Type B pancreatic cell (in vitro differentiated cells): ENCODE data around the gene CEBPG. TPM values are rescaled to one million over a fixed set of nuclear protein-coding genes. Genes with fewer than 3 reads are reported as not detected.

ENCODE experiments used
- DNase-seq: peaks from one replicate; pipeline ENCODE4 v3.0.0; 2021; ENCODE audit warnings: mixed read lengths; ENCODE audit not compliant: unreplicated experiment; ENCODE audit errors: extremely low spot score
- H3K27ac Mint-ChIP-seq: 2 replicates; pipeline ENCODE4 v1.8.0; 2021; ENCODE audit warnings: mild to moderate bottlenecking, mixed read lengths
- H3K27me3 Mint-ChIP-seq: 2 replicates; pipeline ENCODE4 v1.8.0; 2021; ENCODE audit warnings: mixed read lengths
- H3K36me3 Mint-ChIP-seq: 2 replicates; pipeline ENCODE4 v1.8.0; 2021; ENCODE audit warnings: mixed read lengths
- H3K4me1 Mint-ChIP-seq: one replicate; pipeline ENCODE4 v1.8.0; 2021; ENCODE audit warnings: mixed read lengths; ENCODE audit not compliant: unreplicated experiment
- H3K4me3 Mint-ChIP-seq: 2 replicates; pipeline ENCODE4 v1.8.0; 2021; ENCODE audit warnings: mild to moderate bottlenecking, mixed read lengths
- H3K9me3 Mint-ChIP-seq: 2 replicates; pipeline ENCODE4 v1.8.0; 2021; ENCODE audit warnings: mixed read lengths
- CTCF ChIP-seq: fragments of 200-600 bp; sonication (generic); conservative IDR thresholded peaks from 2 replicates; pipeline ENCODE4 v1.5.0; 2021; ENCODE audit warnings: antibody characterized with exemption, mild to moderate bottlenecking
- total RNA-seq: library from RNA; stranded (reverse); gene quantifications from 2 replicates; pipeline ENCODE4 v1.2.1, GENCODE V29; 2021; ENCODE audit warnings: low replicate concordance

The CEBPG gene
- total RNA-seq, 1 donor from 2014 or later: 30.1 TPM

GRCh38 chr19:33387351-33388230 lies 14.1 kb downstream of the CEBPG start:
- peaks cover 6% of the 10 kb centered on the region for H3K36me3 Mint-ChIP-seq
- peaks cover 7% of the 10 kb centered on the region for H3K4me1 Mint-ChIP-seq
- DNase-seq: no peak
- H3K27ac Mint-ChIP-seq: no peak overlapping the region
- no peaks in the 10 kb centered on the region for H3K9me3 Mint-ChIP-seq
- H3K4me3 Mint-ChIP-seq: no peak overlapping the region
- no peaks in the 10 kb centered on the region for H3K27me3 Mint-ChIP-seq
- no peak for TF ChIP-seq CTCF

GRCh38 chr19:33388231-33388724 lies 14.8 kb downstream of the CEBPG start:
- Mint-ChIP-seq H3K9me3 (no peaks in the 10 kb centered on the region), H3K4me1 (peaks cover 1% of the 10 kb centered on the region), H3K27ac (no peak overlapping the region), H3K27me3 (no peaks in the 10 kb centered on the region), H3K4me3 (no peak overlapping the region), H3K36me3 (peaks cover 6% of the 10 kb centered on the region)
- DNase-seq: no peak
- no peak for TF ChIP-seq CTCF

- Mint-ChIP-seq H3K4me3 (no peak overlapping the region), H3K27me3 (no peaks in the 10 kb centered on the region), H3K9me3 (no peaks in the 10 kb centered on the region), H3K27ac (no peak overlapping the region), H3K36me3 (peaks cover 4% of the 10 kb centered on the region), H3K4me1 (no peaks in the 10 kb centered on the region)
- DNase-seq: no peak
- no peak for TF ChIP-seq CTCF
Observed at GRCh38 chr19:33388725-33389420, 15.4 kb downstream of the CEBPG start.

GRCh38 chr19:33389421-33390100 lies 16.1 kb downstream of the CEBPG start:
- no peak for TF ChIP-seq CTCF
- no peak overlapping the region for H3K27ac Mint-ChIP-seq

GRCh38 chr19:33390101-33390907 lies 16.8 kb downstream of the CEBPG start:
- Mint-ChIP-seq H3K9me3 (no peaks in the 10 kb centered on the region), H3K4me3 (no peak overlapping the region), H3K27ac (no peak overlapping the region), H3K27me3 (no peaks in the 10 kb centered on the region), H3K36me3 (no peaks in the 10 kb centered on the region), H3K4me1 (no peaks in the 10 kb centered on the region)
- no peak for DNase-seq
- TF ChIP-seq CTCF: no peak

More at GRCh38 chr19:33389421-33390100, 16.1 kb downstream of the CEBPG start:
- H3K4me3 Mint-ChIP-seq: no peak overlapping the region
- no peaks in the 10 kb centered on the region for H3K27me3 Mint-ChIP-seq
- DNase-seq: no peak
- no peaks in the 10 kb centered on the region for H3K36me3 Mint-ChIP-seq
- no peaks in the 10 kb centered on the region for H3K9me3 Mint-ChIP-seq
- H3K4me1 Mint-ChIP-seq: no peaks in the 10 kb centered on the region
